Muscle of back (tissue), 11 donors: ENCODE data around the gene FBXW7. TPM values are rescaled to one million over a fixed set of nuclear protein-coding genes. Genes with fewer than 3 reads are reported as not detected.

Experiments
- DNase-seq, 3 donors: peaks; one replicate each; pipeline versions ENCODE4 v3.0.0 to v3.0.0-alpha.2; 2013
- polyA plus RNA-seq, 10 donors: library from polyadenylated mRNA; unstranded; fragments of 120-200 nt; gene quantifications; one replicate each; pipeline ENCODE4 v1.2.1, GENCODE V29; 2013; ENCODE audit not compliant: insufficient read length in 10 of 10

Gene FBXW7
- polyA plus RNA-seq, 10 donors, result 19.8 to 38.0 (median 29.3) TPM

GRCh38 chr4:152290366-152290921, 245.4 kb downstream of the FBXW7 start:
- no peak for DNase-seq

DNA sequence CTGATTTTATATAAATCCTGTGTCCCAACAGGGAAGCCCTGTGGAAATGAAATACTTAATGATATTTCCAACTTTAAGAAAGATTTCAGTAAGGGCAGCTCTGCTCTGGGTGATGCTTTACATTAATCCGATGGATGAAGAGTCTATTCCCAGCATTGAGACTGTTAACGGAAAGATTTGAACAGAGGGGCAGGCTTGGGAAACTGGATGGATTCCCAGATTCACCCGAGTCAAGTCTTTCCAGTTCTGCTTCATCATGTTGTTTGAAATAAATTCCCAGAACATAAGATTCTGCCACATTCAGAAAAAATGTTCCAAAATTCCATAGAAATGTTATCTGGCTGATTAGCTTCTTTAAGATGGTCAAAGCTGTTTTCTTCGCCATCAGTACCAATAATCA, 246.0 kb downstream of the FBXW7 start:
- peak; percentile 41 to 80 (median 59) for DNase-seq

- peak in 1 of 3 donors; percentile 32 for DNase-seq
Observed at GRCh38 chr4:152289541-152289940, 246.4 kb downstream of the FBXW7 start.

DNA sequence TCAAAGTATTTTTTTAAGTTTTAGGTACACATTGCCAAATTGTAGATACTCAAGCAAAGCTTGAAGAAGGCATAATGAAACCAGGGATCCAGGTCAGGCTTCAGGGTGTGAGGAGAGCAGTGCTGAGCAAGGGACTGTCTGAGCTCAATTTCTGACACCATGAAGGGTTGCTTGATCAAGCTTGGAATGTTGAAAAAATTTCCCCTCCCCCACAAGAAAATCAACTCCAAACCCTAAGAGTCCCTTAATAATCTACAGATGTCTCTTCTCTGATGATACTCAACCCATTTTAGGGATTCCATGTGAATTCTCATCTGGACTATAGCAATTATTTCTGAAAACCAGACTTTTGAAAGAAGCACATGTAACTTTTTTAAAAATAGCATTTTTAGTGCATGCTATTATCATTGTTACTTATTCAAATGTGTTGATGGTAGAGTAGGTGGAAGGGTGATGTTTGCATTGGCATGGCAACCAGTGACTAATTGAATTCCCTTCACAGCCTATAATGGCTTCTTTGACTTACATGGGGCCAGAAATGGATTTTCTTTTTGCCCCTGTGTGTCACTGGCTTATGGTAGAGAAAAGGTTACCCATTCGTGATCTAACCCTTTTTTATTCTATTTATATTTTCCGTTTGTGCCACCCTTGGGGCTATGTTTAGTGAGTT, 252.0 kb downstream of the FBXW7 start:
- no peak for DNase-seq

DNA sequence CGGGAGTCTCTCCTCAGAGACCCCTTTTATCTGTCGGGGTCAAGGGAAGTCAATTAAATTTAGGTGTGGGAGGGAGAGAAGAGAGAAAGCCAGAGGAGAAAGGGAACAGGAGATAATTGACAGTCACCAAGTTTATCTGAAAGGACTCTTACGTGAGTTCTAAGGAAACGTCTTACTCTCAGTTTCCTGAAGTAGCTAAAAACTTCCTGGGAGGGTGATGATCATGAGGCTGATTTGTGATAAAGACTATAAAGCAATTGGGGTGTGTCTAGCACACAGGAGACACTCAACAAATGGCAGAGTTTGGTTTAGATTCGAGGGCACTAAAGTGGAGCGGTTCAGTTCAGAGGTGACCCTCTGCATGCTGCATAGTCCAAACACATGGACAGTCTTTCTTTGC, 254.1 kb downstream of the FBXW7 start:
- DNase-seq, result no peak

- no peak for DNase-seq
Observed at GRCh38 chr4:152281211-152281610, 254.7 kb downstream of the FBXW7 start.

DNA sequence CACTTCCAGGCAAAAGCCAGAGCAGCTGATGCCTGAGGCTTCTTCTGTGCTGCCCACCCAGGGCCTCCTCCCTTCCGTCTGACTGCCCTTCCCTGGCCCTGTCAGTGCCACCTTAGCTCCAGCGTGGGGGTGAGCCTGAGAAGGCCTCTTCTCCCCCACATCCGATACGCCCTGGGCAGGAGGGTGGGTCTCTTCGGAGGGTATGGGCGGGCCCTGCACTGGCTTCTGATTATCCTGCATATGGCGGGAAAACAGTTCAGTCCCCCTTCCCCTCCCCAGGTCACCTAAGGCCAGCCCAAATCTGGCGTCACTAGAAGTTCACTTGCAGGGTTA, 256.7 kb downstream of the FBXW7 start:
- no peak for DNase-seq

- no peak for DNase-seq
Observed at GRCh38 chr4:152278505-152279233, 257.2 kb downstream of the FBXW7 start.

- DNase-seq, result no peak
Observed at GRCh38 chr4:152278172-152278504, 257.8 kb downstream of the FBXW7 start.

GRCh38 chr4:152277333-152277732, 258.6 kb downstream of the FBXW7 start:
- DNase-seq, result no peak

DNA sequence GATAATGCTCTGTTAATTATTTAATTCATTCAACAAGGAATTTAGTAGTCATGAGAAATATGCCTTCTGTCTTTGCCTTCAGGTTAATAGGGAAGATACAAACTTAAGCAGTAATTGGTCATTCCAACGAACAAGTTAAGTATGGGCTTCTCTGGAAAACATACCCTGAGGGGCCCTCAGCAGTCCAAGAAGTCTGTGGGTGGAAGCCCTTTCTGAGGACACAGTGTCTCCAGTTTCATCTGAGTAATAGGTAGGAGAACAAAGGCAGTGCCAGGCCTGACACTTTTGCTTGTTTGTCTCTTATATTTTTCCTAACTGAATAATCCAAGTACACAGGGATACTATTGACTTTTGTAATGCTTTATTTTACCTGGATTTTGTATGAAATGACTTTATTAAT, 262.5 kb downstream of the FBXW7 start:
- no peak for DNase-seq

Other genes with a start within 250 kb of the FBXW7 start
- gene TMEM154, start 143.9 kb upstream of the FBXW7 start, polyA plus RNA-seq, result 1 to 10 TPM in 7 of 10 donors, under 1 TPM in 3; 0.35 to 6.2 (median 1.1) TPM
- 1 to 10 TPM in 9 of 10 donors, under 1 TPM in 1; 0.94 to 5.2 (median 3.3) TPM for gene TIGD4, start 243.6 kb upstream of the FBXW7 start, polyA plus RNA-seq
- 10 to 100 TPM; 17.3 to 27.0 (median 20.9) TPM for gene ARFIP1, start 243.9 kb upstream of the FBXW7 start, polyA plus RNA-seq